K562 (cell line): Measurements from ENCODE around the gene CBR4. TPM values are rescaled to one million over a fixed set of nuclear protein-coding genes. Genes with fewer than 3 reads are reported as not detected.

Source experiments
- BCOR ChIP-seq: fragments of 450-650 bp; IDR thresholded peaks from 2 replicates; pipeline ENCODE4 v1.6.1; 2016
- CHAMP1 ChIP-seq: fragments of 450-650 bp; IDR thresholded peaks from 2 replicates; pipeline ENCODE4 v1.6.1; 2016; ENCODE audit warnings: mild to moderate bottlenecking
- DPF2 ChIP-seq: fragments of 450-650 bp; IDR thresholded peaks from 2 replicates; pipeline ENCODE4 v1.6.1; 2016
- E4F1 ChIP-seq: fragments of 250-450 bp; sonication (Bioruptor Pico); IDR thresholded peaks from 2 replicates; pipeline ENCODE4 v1.5.0; 2021; ENCODE audit warnings: mild to moderate bottlenecking, borderline replicate concordance
- FOXK1 ChIP-seq: sonication (generic); formaldehyde crosslinking; IDR thresholded peaks from 2 replicates; pipeline ENCODE4 v1.8.0; 2022; ENCODE audit warnings: missing genetic modification reagents, mild to moderate bottlenecking, borderline replicate concordance
- FOXM1 ChIP-seq, 2 experiments: fragments of 450-650 bp in 1 of 2; sonication (generic) in 1 of 2; formaldehyde crosslinking in 1 of 2; IDR thresholded peaks; 2 replicates each; pipeline versions ENCODE4 v1.6.1 to v1.9.0; 2017 to 2022; ENCODE audit warnings: low read depth in 2 of 2, mild to moderate bottlenecking in 2 of 2, missing genetic modification reagents in 1 of 2, moderate library complexity in 1 of 2
- GABPB2 ChIP-seq: fragments of 250-450 bp; sonication (Bioruptor Pico); conservative IDR thresholded peaks from 2 replicates; pipeline ENCODE4 v1.5.1; 2021; ENCODE audit warnings: mild to moderate bottlenecking
- HNRNPLL ChIP-seq: fragments of 200-400 bp; formaldehyde crosslinking; IDR thresholded peaks from 2 replicates; pipeline ENCODE4 v1.6.1; 2017; ENCODE audit warnings: low read length, low read depth, mild to moderate bottlenecking; ENCODE audit not compliant: poor library complexity, severe bottlenecking
- HOMEZ ChIP-seq: fragments of 250-450 bp; sonication (Bioruptor Pico); IDR thresholded peaks from 2 replicates; pipeline ENCODE4 v1.4.0; 2020; ENCODE audit warnings: mild to moderate bottlenecking, moderate library complexity
- KHSRP ChIP-seq: fragments of 450-650 bp; IDR thresholded peaks from 2 replicates; pipeline ENCODE4 v1.6.1; 2017
- MBD2 ChIP-seq: sonication (generic); IDR thresholded peaks from 2 replicates; pipeline ENCODE4 v1.6.1; 2016; ENCODE audit warnings: low read depth, borderline replicate concordance
- NBN ChIP-seq: fragments of 450-650 bp; IDR thresholded peaks from 2 replicates; pipeline ENCODE4 v1.6.1; 2016; ENCODE audit warnings: low read depth, mild to moderate bottlenecking
- NCOA6 ChIP-seq: fragments of 450-650 bp; IDR thresholded peaks from 2 replicates; pipeline ENCODE4 v1.6.1; 2017; ENCODE audit warnings: mild to moderate bottlenecking
- NEUROD1 ChIP-seq: fragments of 150-350 bp; IDR thresholded peaks from 2 replicates; pipeline ENCODE4 v1.6.1; 2014; ENCODE audit warnings: borderline replicate concordance, low read length, low read depth; ENCODE audit not compliant: partially characterized antibody
- POU5F1 ChIP-seq: fragments of 150-350 bp; IDR thresholded peaks from 2 replicates; pipeline ENCODE4 v1.6.1; 2014; ENCODE audit warnings: borderline replicate concordance, low read length, low read depth, mild to moderate bottlenecking; ENCODE audit not compliant: partially characterized antibody
- SIRT6 ChIP-seq: IDR thresholded peaks from one replicate; pipeline ENCODE4 v1.6.1; 2012; ENCODE audit warnings: low read depth, mild to moderate bottlenecking, control low read depth, inconsistent platforms, low read length, moderate library complexity
- SNAPC5 ChIP-seq: fragments of 250-450 bp; sonication (Bioruptor Pico); IDR thresholded peaks from 2 replicates; pipeline ENCODE4 v1.8.0; 2021; ENCODE audit warnings: moderate library complexity, mild to moderate bottlenecking, inconsistent platforms
- SPI1 ChIP-seq: IDR thresholded peaks from 2 replicates; pipeline ENCODE4 v1.6.1; 2011; ENCODE audit warnings: low read depth, low read length, control low read depth, borderline replicate concordance
- TCFL5 ChIP-seq: fragments of 250-450 bp; sonication (Bioruptor Pico); conservative IDR thresholded peaks from 2 replicates; pipeline ENCODE4 v1.6.1; 2021; ENCODE audit warnings: mild to moderate bottlenecking, moderate library complexity, matching md5 sums
- TEAD2 ChIP-seq: fragments of 450-650 bp; IDR thresholded peaks from 2 replicates; pipeline ENCODE4 v1.6.1; 2016; ENCODE audit warnings: missing genetic modification characterization, control low read depth, missing compliant biosample characterization
- ZNF217 ChIP-seq: sonication (generic); formaldehyde crosslinking; IDR thresholded peaks from 2 replicates; pipeline ENCODE4 v1.8.0; 2022; ENCODE audit warnings: mild to moderate bottlenecking, missing genetic modification reagents
- ZNF79 ChIP-seq: fragments of 250-450 bp; sonication (Bioruptor Pico); IDR thresholded peaks from 2 replicates; pipeline ENCODE4 v1.4.0; 2020; ENCODE audit warnings: low read depth, mild to moderate bottlenecking, moderate library complexity
- polyA plus RNA-seq, 8 experiments: library from polyadenylated mRNA; depleted of rRNA in 4 of 8; stranded (reverse) in 5 of 8; unstranded in 3 of 8; fragments of >200 nt; fragmentation: Nextera tagmentation in 2 of 8; fragmentation: Illumina TruSeq in 1 of 8; extraction: Ambion mirVana in 2 of 8; extraction: Trizol in 1 of 8; gene quantifications; 2 replicates each; pipeline versions ENCODE4 v1.2.1 to v1.2.3, GENCODE V29; 2011 to 2014; ENCODE audit warnings: inconsistent platforms in 1 of 8, missing spikeins in 1 of 8
- total RNA-seq, 7 experiments: library from RNA; depleted of rRNA in 6 of 7; stranded (reverse); fragments of >200 nt in 6 of 7; fragmentation: Illumina TruSeq in 2 of 7; extraction: Trizol in 2 of 7; gene quantifications; 2 replicates each; pipeline versions ENCODE4 v1.2.1 to v1.2.3, GENCODE V29; 2011 to 2021; ENCODE audit warnings: low replicate concordance in 1 of 7

Gene CBR4
- total and polyA plus RNA-seq, 9 of the 15 experiments (the other 6 are each of a cell fraction or from before 2014, with no cell fraction given), result 12.1 to 26.4 (median 18.6) TPM

GRCh38 chr4:169010125-169011023 lies at the start of gene CBR4 (continued):
- TF ChIP-seq E4F1 (CRISPR knock-in tag) (no peak; the same call in 1 of the 2 replicates), HOMEZ (CRISPR knock-in tag) (no peak), NCOA6 (peak; percentile 76; the same call in 1 of the 2 replicates), BCOR (0 out of 2 replicates have a peak, but pooled peaks have one; percentile 2), KHSRP (no peak), SIRT6 (no peak), SNAPC5 (CRISPR knock-in tag) (no peak), DPF2 (0 out of 2 replicates have a peak, but pooled peaks have one; percentile 39), TEAD2 (tag) (no peak), NBN (peak; percentile 24; the same call in 1 of the 2 replicates), TCFL5 (CRISPR knock-in tag) (no peak), SPI1 (peak; percentile 88), CHAMP1 (no peak), MBD2 (peak; percentile 57), NEUROD1 (peak; percentile 10), FOXM1 (IDR thresholded peaks at IDR 0.05; ENCODE audit: low read depth) (no peak), FOXM1 (CRISPR knock-in tag; IDR thresholded peaks at IDR 0.05; ENCODE audit: low read depth) (no peak), ZNF79 (CRISPR knock-in tag) (no peak), HNRNPLL (peak; percentile 49), GABPB2 (CRISPR knock-in tag) (no peak), FOXK1 (CRISPR knock-in tag) (no peak), POU5F1 (no peak), ZNF217 (no peak)
